ENCODE results near the gene GINS3. TPM values are rescaled to one million over a fixed set of nuclear protein-coding genes. Genes with fewer than 3 reads are reported as not detected.

GINS3 gene
- total RNA-seq: 1.9 TPM

- DNase-seq (ENCODE audit: low spot score) (peak; percentile 90), ATAC-seq (peak; percentile 98)
Measured at GRCh38 chr16:58392215-58393137, at the start of gene GINS3. GINS3 (plus strand) TSS chr16:58392471; CDS start chr16:58392602, 131 bp downstream.

- ATAC-seq (no peak), DNase-seq (ENCODE audit: low spot score) (no peak)
Measured at GRCh38 chr16:58343562-58343961, 48.7 kb upstream of the GINS3 start.

- ATAC-seq (no peak), DNase-seq (ENCODE audit: low spot score) (no peak)
Measured at GRCh38 chr16:58345574-58346354, 46.5 kb upstream of the GINS3 start.

GRCh38 chr16:58346831-58347371 is 45.4 kb upstream of the GINS3 start:
- DNase-seq (ENCODE audit: low spot score) (no peak), ATAC-seq (no peak)

GRCh38 chr16:58348986-58349385 is 43.3 kb upstream of the GINS3 start:
- no peak for DNase-seq (ENCODE audit: low spot score)
- ATAC-seq: no peak

- DNase-seq (ENCODE audit: low spot score) (no peak), ATAC-seq (no peak)
Measured at GRCh38 chr16:58352690-58353089, 39.6 kb upstream of the GINS3 start.

- no peak for ATAC-seq
- no peak for DNase-seq (ENCODE audit: low spot score)
Measured at GRCh38 chr16:58360041-58360634, 32.1 kb upstream of the GINS3 start.

GRCh38 chr16:58361726-58362125 is 30.5 kb upstream of the GINS3 start:
- DNase-seq (ENCODE audit: low spot score) (no peak), ATAC-seq (no peak)

GRCh38 chr16:58363746-58364393 is 28.4 kb upstream of the GINS3 start:
- ATAC-seq (no peak), DNase-seq (ENCODE audit: low spot score) (no peak)

- no peak for ATAC-seq
- no peak for DNase-seq (ENCODE audit: low spot score)
Measured at GRCh38 chr16:58365623-58366022, 26.6 kb upstream of the GINS3 start.

GRCh38 chr16:58366247-58367031 is 25.8 kb upstream of the GINS3 start:
- ATAC-seq: no peak

GRCh38 chr16:58367252-58367651 is 25.0 kb upstream of the GINS3 start:
- DNase-seq (ENCODE audit: low spot score): no peak
- no peak for ATAC-seq

More at GRCh38 chr16:58366247-58367031, 25.8 kb upstream of the GINS3 start:
- DNase-seq (ENCODE audit: low spot score): no peak

GRCh38 chr16:58371841-58372240 is 20.4 kb upstream of the GINS3 start:
- DNase-seq (ENCODE audit: low spot score) (no peak), ATAC-seq (no peak)

- DNase-seq (ENCODE audit: low spot score): no peak
- ATAC-seq: no peak
Measured at GRCh38 chr16:58375386-58375785, 16.9 kb upstream of the GINS3 start.

- ATAC-seq (no peak), DNase-seq (ENCODE audit: low spot score) (no peak)
Measured at GRCh38 chr16:58377932-58378331, 14.3 kb upstream of the GINS3 start.

- ATAC-seq: no peak
Measured at GRCh38 chr16:58378401-58378800, 13.9 kb upstream of the GINS3 start.

GRCh38 chr16:58379736-58380135 is 12.5 kb upstream of the GINS3 start:
- DNase-seq (ENCODE audit: low spot score): no peak
- no peak for ATAC-seq

More at GRCh38 chr16:58378401-58378800, 13.9 kb upstream of the GINS3 start:
- no peak for DNase-seq (ENCODE audit: low spot score)

GRCh38 chr16:58381661-58382060 is 10.6 kb upstream of the GINS3 start:
- no peak for ATAC-seq
- DNase-seq (ENCODE audit: low spot score): no peak

- ATAC-seq (no peak), DNase-seq (ENCODE audit: low spot score) (no peak)
Measured at GRCh38 chr16:58384437-58385055, 7.7 kb upstream of the GINS3 start.
